ENCODE results near the gene MAGEA9. TPM values are rescaled to one million over a fixed set of nuclear protein-coding genes. Genes with fewer than 3 reads are reported as not detected.
"Not testable (repeated sequence)": the region's sequence is repeated elsewhere in the genome, so short reads cannot be mapped to it uniquely, and the experiment has no call there.

Gene MAGEA9
- total RNA-seq, 1 experiment from 2014 or later = not detected

DNA sequence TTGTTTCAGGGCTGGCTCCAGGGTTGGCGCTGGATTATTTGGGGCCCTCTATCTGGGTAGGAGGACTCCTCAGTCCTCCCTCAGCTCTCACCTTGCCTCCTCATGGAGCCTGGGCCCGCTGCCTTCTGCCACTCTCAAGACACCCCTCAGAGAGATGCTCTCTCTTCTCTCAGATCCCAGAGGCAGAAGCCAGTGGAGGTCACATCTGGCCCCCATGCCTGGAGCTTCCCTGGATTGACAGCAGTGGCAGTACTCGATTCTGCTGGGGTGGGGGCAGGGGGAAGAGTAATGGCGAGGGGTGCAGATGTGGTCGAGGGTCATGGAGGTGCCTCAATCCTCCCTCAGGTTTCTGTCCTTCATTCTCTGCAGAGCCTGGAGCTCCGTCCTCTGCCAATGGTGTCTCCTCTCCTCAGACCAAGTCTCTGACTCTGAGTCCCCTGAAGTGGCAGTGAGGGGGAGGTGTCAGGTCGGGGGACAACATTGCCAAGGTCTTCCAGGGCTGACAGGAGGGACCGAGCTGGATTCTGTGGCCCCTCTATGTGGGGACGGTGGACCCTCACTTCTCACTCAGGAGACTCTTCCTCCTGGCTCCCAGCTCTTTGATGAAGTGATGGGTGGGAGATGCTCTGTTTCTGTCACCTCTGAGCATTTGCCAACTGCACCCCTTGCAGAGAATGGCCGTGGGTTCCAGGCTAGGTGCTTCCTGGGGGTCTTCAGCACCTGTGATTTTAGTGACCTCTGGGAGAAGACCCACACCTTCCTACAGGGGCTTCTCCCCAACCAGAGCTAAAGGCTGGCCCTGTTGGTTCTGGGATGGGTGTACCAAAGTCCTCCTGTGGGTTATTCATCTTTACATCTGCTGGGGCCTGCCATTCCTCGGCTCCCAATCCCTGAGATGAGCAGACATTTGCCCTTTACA lies 18.8 kb upstream of the MAGEA9 start:
- Mint-ChIP-seq H3K4me1 (no peaks in the 10 kb centered on the region), H3K27me3 (ENCODE audit: low read depth) (no peaks in the 10 kb centered on the region; the same call in 1 of the 2 replicates), H3K9me3 (no peaks in the 10 kb centered on the region), H3K27ac (no peak overlapping the region), H3K36me3 (no peaks in the 10 kb centered on the region), H3K4me3 (no peak overlapping the region)
- POLR2A ChIA-PET = no interaction called here
- ATAC-seq (no peak), DNase-seq (ENCODE audit: low spot score) (no peak)
- CTCF ChIA-PET = no interaction called here
- TF ChIP-seq KAT7 (CRISPR knock-in tag; IDR thresholded peaks at IDR 0.05; ENCODE audit: borderline replicate concordance) = no peak
- TF ChIP-seq, protein P1, sequence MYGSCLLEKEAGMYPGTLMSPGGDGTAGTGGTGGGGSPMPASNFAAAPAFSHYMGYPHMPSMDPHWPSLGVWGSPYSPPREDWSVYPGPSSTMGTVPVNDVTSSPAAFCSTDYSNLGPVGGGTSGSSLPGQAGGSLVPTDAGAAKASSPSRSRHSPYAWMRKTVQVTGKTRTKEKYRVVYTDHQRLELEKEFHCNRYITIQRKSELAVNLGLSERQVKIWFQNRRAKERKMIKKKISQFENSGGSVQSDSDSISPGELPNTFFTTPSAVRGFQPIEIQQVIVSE (CRISPR knock-in tag; IDR thresholded peaks at IDR 0.05; ENCODE audit: borderline replicate concordance) = no peak
- no peak for TF ChIP-seq MYBL2 (CRISPR knock-in tag; IDR thresholded peaks at IDR 0.05)
- TF ChIP-seq, protein P2, sequence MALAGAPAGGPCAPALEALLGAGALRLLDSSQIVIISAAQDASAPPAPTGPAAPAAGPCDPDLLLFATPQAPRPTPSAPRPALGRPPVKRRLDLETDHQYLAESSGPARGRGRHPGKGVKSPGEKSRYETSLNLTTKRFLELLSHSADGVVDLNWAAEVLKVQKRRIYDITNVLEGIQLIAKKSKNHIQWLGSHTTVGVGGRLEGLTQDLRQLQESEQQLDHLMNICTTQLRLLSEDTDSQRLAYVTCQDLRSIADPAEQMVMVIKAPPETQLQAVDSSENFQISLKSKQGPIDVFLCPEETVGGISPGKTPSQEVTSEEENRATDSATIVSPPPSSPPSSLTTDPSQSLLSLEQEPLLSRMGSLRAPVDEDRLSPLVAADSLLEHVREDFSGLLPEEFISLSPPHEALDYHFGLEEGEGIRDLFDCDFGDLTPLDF (CRISPR knock-in tag; IDR thresholded peaks at IDR 0.05) = no peak
- no peak for TF ChIP-seq NR1H2 (CRISPR knock-in tag; IDR thresholded peaks at IDR 0.05)
- no peak for TF ChIP-seq JUN (CRISPR knock-in tag; IDR thresholded peaks at IDR 0.05)
- TF ChIP-seq, protein P3, sequence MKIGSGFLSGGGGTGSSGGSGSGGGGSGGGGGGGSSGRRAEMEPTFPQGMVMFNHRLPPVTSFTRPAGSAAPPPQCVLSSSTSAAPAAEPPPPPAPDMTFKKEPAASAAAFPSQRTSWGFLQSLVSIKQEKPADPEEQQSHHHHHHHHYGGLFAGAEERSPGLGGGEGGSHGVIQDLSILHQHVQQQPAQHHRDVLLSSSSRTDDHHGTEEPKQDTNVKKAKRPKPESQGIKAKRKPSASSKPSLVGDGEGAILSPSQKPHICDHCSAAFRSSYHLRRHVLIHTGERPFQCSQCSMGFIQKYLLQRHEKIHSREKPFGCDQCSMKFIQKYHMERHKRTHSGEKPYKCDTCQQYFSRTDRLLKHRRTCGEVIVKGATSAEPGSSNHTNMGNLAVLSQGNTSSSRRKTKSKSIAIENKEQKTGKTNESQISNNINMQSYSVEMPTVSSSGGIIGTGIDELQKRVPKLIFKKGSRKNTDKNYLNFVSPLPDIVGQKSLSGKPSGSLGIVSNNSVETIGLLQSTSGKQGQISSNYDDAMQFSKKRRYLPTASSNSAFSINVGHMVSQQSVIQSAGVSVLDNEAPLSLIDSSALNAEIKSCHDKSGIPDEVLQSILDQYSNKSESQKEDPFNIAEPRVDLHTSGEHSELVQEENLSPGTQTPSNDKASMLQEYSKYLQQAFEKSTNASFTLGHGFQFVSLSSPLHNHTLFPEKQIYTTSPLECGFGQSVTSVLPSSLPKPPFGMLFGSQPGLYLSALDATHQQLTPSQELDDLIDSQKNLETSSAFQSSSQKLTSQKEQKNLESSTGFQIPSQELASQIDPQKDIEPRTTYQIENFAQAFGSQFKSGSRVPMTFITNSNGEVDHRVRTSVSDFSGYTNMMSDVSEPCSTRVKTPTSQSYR (CRISPR knock-in tag; IDR thresholded peaks at IDR 0.05) = no peak
- no peak for TF ChIP-seq E2F5 (CRISPR knock-in tag; IDR thresholded peaks at IDR 0.05)
- no peak for TF ChIP-seq SMAD3 (CRISPR knock-in tag; IDR thresholded peaks at IDR 0.05; ENCODE audit: borderline replicate concordance)
- no peak for TF ChIP-seq FOXP1 (CRISPR knock-in tag; IDR thresholded peaks at IDR 0.05; ENCODE audit: borderline replicate concordance)
- no peak for TF ChIP-seq PREB (CRISPR knock-in tag; IDR thresholded peaks at IDR 0.05; ENCODE audit: borderline replicate concordance)
- TF ChIP-seq, protein P4, sequence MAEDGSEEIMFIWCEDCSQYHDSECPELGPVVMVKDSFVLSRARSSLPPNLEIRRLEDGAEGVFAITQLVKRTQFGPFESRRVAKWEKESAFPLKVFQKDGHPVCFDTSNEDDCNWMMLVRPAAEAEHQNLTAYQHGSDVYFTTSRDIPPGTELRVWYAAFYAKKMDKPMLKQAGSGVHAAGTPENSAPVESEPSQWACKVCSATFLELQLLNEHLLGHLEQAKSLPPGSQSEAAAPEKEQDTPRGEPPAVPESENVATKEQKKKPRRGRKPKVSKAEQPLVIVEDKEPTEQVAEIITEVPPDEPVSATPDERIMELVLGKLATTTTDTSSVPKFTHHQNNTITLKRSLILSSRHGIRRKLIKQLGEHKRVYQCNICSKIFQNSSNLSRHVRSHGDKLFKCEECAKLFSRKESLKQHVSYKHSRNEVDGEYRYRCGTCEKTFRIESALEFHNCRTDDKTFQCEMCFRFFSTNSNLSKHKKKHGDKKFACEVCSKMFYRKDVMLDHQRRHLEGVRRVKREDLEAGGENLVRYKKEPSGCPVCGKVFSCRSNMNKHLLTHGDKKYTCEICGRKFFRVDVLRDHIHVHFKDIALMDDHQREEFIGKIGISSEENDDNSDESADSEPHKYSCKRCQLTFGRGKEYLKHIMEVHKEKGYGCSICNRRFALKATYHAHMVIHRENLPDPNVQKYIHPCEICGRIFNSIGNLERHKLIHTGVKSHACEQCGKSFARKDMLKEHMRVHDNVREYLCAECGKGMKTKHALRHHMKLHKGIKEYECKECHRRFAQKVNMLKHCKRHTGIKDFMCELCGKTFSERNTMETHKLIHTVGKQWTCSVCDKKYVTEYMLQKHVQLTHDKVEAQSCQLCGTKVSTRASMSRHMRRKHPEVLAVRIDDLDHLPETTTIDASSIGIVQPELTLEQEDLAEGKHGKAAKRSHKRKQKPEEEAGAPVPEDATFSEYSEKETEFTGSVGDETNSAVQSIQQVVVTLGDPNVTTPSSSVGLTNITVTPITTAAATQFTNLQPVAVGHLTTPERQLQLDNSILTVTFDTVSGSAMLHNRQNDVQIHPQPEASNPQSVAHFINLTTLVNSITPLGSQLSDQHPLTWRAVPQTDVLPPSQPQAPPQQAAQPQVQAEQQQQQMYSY (CRISPR knock-in tag; IDR thresholded peaks at IDR 0.05) = no peak
- no peak for TF ChIP-seq IRF1 (CRISPR knock-in tag; IDR thresholded peaks at IDR 0.05)

GRCh38 chrX:149770344-149770743 lies 11.4 kb upstream of the MAGEA9 start:
- H3K36me3 Mint-ChIP-seq; H3K4me3 Mint-ChIP-seq; H3K9me3 Mint-ChIP-seq; POLR2A ChIA-PET; H3K4me1 Mint-ChIP-seq; CTCF ChIA-PET; DNase-seq (ENCODE audit: low spot score); H3K27ac Mint-ChIP-seq; H3K27me3 Mint-ChIP-seq (ENCODE audit: low read depth): not testable (repeated sequence)
- ATAC-seq = peak; percentile 78

DNA sequence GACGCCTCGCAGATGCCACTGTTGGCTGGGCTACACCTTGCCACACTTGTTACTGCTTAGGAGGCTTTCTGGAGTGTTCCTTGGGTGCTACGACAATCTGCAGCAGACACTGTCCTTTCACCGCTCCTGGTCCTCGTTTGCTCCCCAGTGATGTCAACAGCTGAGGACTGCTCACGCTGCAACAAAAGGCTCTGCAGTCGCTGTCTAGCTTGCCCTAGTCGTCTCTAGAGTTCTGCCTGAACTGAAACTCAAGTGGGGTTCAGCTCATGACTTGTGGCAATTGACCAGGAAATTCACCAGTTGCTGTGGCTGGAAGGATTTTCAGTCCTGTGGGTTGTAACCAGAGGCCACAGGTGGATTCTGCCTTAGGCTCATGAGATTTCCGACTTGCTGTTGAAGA lies 8.7 kb upstream of the MAGEA9 start:
- CTCF ChIA-PET; POLR2A ChIA-PET; H3K4me3 Mint-ChIP-seq; ATAC-seq; H3K27me3 Mint-ChIP-seq (ENCODE audit: low read depth); H3K4me1 Mint-ChIP-seq; H3K36me3 Mint-ChIP-seq; H3K27ac Mint-ChIP-seq; H3K9me3 Mint-ChIP-seq; DNase-seq (ENCODE audit: low spot score): not testable (repeated sequence)

DNA sequence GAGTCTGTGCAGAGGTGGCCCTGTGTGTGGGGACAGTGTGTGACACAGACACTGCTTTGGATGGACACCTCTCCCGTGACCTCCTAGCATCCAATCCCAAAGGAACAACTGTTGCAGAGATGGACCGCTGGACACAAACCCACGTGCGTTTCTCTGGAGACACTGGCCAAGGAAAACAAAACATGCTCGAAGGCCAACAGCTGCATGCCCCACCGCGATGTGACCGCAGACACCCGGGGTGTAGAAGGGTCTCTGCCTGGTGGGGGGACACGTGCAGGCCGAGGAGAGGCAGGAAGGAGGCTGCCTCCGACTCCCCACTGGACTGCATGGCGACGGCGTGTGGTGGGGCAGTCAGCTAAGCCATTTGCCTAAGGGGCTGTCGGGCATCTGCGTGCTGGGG lies 8.0 kb upstream of the MAGEA9 start, which contains the start of gene HSFX1:
TSS of gene HSFX1 (plus strand) at position 301 of the 400 bp plus-strand sequence. CDS start 614 bp downstream, outside the sequence.
- POLR2A ChIA-PET; H3K36me3 Mint-ChIP-seq; H3K27me3 Mint-ChIP-seq (ENCODE audit: low read depth); H3K4me1 Mint-ChIP-seq; H3K27ac Mint-ChIP-seq; H3K9me3 Mint-ChIP-seq; H3K4me3 Mint-ChIP-seq; DNase-seq (ENCODE audit: low spot score); ATAC-seq; CTCF ChIA-PET: not testable (repeated sequence)
